GM10266 (cell line): ENCODE measurements around the gene TNS4.
A peak's percentile ranks its signal among the peaks of the same experiment; 100 is the strongest.

Experiments used
- DNase-seq: peaks from one replicate; pipeline ENCODE4 v3.0.0; 2012; ENCODE audit errors: extremely low spot score
- TF ChIP-seq, protein P1 (sequence below): IDR thresholded peaks from 2 replicates; pipeline ENCODE4 v1.5.1; 2012; ENCODE audit warnings: mild to moderate bottlenecking, low read depth; ENCODE audit not compliant: control insufficient read depth, insufficient read depth; ENCODE audit errors: missing control alignments

The TNS4 gene

DNA sequence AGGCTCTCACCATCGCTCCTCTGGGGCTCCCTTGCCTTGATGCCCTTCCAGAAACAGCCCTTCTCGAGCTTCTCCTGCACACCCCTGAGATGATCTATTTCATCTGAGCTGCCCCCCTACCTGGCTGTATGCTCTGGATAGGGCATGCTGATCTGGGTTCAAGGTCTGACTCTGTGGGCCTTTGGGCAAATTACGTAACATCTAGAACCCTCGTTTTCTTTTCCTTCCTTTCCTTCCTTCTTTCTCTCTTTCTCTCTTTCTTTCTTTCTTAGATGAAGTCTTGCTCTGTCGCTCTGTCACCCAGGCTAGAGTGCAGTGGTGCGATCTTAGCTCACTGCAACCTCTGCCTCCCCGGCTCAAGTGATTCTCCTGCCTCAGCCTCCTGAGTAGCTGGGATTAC is 20.3 kb downstream of the TNS4 start:
- TF ChIP-seq, protein P1, sequence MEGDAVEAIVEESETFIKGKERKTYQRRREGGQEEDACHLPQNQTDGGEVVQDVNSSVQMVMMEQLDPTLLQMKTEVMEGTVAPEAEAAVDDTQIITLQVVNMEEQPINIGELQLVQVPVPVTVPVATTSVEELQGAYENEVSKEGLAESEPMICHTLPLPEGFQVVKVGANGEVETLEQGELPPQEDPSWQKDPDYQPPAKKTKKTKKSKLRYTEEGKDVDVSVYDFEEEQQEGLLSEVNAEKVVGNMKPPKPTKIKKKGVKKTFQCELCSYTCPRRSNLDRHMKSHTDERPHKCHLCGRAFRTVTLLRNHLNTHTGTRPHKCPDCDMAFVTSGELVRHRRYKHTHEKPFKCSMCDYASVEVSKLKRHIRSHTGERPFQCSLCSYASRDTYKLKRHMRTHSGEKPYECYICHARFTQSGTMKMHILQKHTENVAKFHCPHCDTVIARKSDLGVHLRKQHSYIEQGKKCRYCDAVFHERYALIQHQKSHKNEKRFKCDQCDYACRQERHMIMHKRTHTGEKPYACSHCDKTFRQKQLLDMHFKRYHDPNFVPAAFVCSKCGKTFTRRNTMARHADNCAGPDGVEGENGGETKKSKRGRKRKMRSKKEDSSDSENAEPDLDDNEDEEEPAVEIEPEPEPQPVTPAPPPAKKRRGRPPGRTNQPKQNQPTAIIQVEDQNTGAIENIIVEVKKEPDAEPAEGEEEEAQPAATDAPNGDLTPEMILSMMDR: no peak
- no peak for DNase-seq

DNA sequence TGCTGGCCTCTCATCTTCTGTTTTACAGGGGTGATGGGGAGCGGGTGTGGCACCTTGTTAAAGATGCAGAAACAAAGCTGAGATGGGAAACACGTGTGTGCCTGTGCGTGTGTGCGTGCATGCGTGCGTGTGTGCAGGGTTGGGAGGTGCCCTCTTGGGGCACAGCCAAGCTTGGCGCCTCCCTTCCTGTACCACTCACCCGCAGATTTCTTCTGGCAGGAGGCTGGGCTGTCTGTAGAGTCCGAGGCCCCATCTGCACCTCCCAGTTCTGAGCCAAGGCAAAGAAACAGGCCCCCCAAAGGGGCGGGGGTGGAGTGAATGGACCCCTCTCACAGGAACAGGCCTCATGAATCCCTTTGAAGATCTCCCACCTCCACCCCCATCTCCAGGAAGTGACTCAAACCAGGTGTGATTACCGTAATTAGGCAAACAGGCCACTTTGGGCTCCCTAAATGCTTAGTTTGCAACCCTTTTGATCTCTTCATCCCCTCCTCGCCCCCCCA is 20.9 kb downstream of the TNS4 start:
- TF ChIP-seq, protein P1: no peak
- DNase-seq: peak; percentile 66

GRCh38 chr17:40479754-40480480 is 21.5 kb downstream of the TNS4 start:
- no peak for DNase-seq
- TF ChIP-seq, protein P1: no peak

GRCh38 chr17:40478486-40478885 is 22.9 kb downstream of the TNS4 start:
- TF ChIP-seq, protein P1: no peak

GRCh38 chr17:40477796-40478195 is 23.6 kb downstream of the TNS4 start:
- DNase-seq: no peak
- TF ChIP-seq, protein P1: no peak

More at GRCh38 chr17:40478486-40478885, 22.9 kb downstream of the TNS4 start:
- DNase-seq: no peak

DNA sequence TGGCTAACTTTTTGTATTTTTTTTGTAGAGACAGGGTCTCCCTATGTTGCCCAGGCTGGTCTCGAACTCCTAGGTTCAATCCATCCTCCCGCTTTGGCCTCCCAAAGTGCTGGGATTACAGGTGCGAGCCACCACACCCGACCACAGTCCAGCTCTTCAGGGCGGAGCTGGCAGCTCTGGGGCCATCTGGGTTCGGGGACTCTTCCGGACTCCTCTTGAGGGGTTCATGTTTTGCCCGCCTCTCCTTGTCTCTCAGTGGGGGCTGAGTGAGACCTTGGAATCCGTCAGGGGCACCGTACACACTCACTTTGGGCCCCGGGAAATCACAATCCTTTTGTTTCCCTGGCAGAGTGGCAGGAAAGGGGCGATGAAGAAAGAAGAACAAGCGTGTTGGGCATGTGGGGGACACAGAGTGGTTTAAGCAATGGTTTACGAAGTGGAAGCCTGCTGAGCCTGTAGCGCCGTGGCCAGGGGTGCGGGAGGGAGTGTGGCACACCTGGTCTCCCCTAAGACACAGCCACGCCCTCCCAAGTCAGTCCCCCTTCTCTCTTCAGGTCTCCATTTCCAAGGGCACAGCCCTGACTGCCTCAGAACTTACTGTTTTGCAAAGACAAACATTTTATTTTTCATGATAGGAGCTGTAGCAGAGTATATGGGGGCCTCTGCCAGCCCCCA is 26.1 kb downstream of the TNS4 start:
- TF ChIP-seq, protein P1: no peak
- DNase-seq: no peak
